GM12878 (cell line): Measurements from ENCODE around the gene SLC24A4.

ENCODE experiments used
- CBX5 ChIP-seq: sonication (generic); IDR thresholded peaks from 2 replicates; pipeline ENCODE4 v1.6.1; 2016; ENCODE audit warnings: low read depth, moderate library complexity, mild to moderate bottlenecking, inconsistent platforms
- MYC ChIP-seq: IDR thresholded peaks from 2 replicates; pipeline ENCODE4 v1.6.1; 2011; ENCODE audit warnings: mild to moderate bottlenecking, low read length, moderate library complexity, inconsistent platforms; ENCODE audit not compliant: insufficient read depth, insufficient replicate concordance, insufficient read length, severe bottlenecking
- POLR2A ChIP-seq: IDR thresholded peaks from 2 replicates; pipeline ENCODE4 v1.6.1; 2011; ENCODE audit warnings: low read depth, mild to moderate bottlenecking, low read length
- RCOR1 ChIP-seq: conservative IDR thresholded peaks from 2 replicates; pipeline ENCODE4 v1.6.1; 2012; ENCODE audit warnings: low read depth, low read length, improper control_type of control experiment
- YY1 ChIP-seq: IDR thresholded peaks from 2 replicates; pipeline ENCODE4 v1.6.1; 2011; ENCODE audit warnings: low read depth, mild to moderate bottlenecking, low read length
- TF ChIP-seq, protein P1 (sequence below), 3 experiments: IDR thresholded peaks in 2 of 3; conservative IDR thresholded peaks in 1 of 3; 2 replicates each; pipeline ENCODE4 v1.5.1; 2011; ENCODE audit warnings: low read depth in 3 of 3, low read length in 3 of 3, mild to moderate bottlenecking in 3 of 3, control low read depth in 2 of 3, moderate library complexity in 2 of 3, inconsistent platforms in 1 of 3, mixed read lengths in 1 of 3; ENCODE audit not compliant: control insufficient read depth in 2 of 3, insufficient read depth in 1 of 3; ENCODE audit errors: extremely low read depth in 1 of 3

GRCh38 chr14:92510972-92511371 lies 188.0 kb downstream of the SLC24A4 start:
- TF ChIP-seq POLR2A (no peak), CBX5 (no peak), RCOR1 (no peak), YY1 (no peak), MYC (no peak)
- TF ChIP-seq, protein P1, sequence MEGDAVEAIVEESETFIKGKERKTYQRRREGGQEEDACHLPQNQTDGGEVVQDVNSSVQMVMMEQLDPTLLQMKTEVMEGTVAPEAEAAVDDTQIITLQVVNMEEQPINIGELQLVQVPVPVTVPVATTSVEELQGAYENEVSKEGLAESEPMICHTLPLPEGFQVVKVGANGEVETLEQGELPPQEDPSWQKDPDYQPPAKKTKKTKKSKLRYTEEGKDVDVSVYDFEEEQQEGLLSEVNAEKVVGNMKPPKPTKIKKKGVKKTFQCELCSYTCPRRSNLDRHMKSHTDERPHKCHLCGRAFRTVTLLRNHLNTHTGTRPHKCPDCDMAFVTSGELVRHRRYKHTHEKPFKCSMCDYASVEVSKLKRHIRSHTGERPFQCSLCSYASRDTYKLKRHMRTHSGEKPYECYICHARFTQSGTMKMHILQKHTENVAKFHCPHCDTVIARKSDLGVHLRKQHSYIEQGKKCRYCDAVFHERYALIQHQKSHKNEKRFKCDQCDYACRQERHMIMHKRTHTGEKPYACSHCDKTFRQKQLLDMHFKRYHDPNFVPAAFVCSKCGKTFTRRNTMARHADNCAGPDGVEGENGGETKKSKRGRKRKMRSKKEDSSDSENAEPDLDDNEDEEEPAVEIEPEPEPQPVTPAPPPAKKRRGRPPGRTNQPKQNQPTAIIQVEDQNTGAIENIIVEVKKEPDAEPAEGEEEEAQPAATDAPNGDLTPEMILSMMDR (IDR thresholded peaks at IDR 0.05 in 2 of 3, conservative IDR thresholded peaks at IDR 0.05 in 1 of 3; ENCODE audit: control insufficient read depth in 2 of 3, extremely low read depth in 1 of 3, insufficient read depth in 1 of 3, low read depth in 3 of 3, low read length in 3 of 3): peak in 2 of 3 experiments; percentile 3 to 18; a peak in 2 of 6 replicates
